IPS DF 19.7 (cell line): Measurements from ENCODE around the gene NFKBIA.
"Not testable (repeated sequence)": the region's sequence is repeated elsewhere in the genome, so short reads cannot be mapped to it uniquely, and the experiment has no call there.

Experiments used
- DNase-seq: peaks from one replicate; pipeline ENCODE4 v3.0.0-alpha.2; 2013; ENCODE audit warnings: low read depth, low spot score

The NFKBIA gene

DNA sequence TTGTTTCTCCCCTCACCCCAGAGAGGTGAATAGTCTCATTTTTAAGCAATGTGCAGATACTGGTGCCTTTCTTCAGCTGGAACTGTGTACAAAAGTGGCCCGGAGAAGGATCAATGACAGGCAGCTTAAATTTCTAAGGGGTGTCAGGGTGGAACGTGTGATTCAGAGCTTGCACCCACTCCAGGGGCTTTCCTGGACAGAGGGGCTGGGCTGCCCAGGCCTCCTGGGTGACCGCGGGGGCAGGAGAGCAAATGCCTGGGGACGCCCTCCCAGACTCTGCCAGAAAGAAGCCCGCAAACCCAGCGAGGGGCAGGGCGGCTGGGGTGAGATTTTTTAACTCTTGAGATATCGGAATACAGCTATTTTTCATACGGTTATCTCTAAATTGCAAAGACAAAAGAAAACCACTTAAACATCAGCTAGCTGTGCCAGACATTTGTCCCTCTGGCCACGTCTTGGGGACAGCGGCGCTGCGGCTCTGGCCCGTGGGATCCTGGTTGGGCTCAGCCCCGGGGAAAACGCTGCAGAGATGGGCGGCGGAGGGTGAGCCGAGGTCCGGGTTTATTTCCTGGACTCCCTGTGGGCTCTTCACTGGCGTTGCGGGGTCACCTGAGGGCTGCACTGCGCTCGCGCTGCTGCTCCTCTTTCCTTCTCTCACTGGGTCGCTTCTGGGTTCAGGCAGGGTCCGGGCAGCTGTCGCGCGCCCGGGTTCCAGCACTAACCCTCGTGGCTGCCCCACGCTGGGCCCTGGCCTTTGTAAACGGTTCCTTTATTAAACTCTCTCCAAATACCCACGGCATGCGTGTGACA, 35.8 kb downstream of the NFKBIA start:
- DNase-seq: no peak

DNA sequence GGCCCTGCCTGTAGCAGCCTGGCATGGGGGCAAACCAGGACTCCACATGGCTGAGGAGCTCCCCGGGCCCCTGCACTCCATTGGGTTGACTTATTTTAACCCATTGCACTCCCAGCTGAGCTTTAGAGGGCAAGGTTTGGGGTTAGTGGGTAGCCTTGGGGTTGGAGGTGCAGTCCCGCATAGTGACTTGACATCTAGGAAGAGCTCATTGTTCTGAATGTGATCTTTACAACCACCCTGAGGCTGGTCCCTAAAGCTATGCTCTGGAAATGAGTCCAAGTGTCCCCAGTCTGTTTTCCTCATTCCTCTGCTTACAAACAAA, 36.4 kb downstream of the NFKBIA start:
- no peak for DNase-seq

DNA sequence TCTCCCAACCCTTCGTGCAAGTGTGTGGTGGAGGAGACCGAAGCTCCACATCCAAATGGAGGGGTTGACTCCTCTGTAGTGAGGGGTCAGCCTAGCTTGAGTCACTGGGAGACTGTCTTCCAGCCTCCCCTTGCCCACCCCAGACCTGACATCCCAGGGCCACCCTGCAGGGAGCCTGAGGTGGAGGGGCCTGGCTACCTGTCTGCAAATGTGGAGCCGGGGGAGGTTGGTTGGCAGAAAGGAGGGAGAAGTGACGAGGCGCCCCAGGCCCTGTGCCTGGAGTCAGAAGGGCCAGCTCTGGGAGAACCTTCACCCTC, 37.5 kb downstream of the NFKBIA start:
- DNase-seq: no peak

DNA sequence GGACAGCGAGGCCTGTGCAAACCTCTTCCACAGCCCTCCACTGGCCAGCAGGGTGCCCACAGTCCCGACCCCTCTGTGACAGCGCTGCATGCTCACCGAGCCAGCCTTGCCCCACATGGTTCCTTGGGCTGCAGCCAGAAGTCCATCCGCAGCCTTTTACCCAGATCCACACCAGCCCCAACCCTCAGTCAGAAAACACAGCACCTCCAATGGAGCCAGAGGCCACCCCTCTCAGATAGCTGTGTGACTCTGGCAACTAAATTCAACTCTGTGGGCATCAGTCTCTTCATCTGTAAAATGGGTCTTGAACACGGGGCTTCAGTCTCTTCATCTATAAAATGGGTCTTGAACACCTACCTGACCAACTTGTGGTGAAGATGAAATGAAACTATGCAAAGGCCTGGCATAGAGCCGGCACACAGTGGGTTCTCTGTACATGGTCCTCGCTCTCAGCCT, 38.0 kb downstream of the NFKBIA start:
- DNase-seq: no peak

DNA sequence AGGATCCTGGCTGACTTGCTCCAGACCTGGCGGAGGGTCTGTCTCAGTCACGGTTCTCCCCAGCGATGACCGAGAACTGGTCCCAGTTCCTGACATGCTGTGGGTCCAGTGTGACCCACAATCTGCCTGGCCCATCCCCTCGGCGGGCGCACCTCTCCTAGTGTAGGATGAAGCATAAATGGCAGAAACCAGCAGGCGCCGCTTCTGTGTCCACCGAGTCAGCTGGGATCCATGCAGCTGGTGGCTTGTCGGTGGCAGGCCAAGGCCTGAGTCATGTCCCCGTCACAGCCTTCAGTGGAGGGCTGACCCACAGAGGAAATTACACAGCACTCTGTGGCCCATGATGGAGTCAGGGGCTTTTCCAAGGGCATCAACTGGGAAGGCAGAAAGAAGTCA, 38.5 kb downstream of the NFKBIA start:
- no peak for DNase-seq

DNA sequence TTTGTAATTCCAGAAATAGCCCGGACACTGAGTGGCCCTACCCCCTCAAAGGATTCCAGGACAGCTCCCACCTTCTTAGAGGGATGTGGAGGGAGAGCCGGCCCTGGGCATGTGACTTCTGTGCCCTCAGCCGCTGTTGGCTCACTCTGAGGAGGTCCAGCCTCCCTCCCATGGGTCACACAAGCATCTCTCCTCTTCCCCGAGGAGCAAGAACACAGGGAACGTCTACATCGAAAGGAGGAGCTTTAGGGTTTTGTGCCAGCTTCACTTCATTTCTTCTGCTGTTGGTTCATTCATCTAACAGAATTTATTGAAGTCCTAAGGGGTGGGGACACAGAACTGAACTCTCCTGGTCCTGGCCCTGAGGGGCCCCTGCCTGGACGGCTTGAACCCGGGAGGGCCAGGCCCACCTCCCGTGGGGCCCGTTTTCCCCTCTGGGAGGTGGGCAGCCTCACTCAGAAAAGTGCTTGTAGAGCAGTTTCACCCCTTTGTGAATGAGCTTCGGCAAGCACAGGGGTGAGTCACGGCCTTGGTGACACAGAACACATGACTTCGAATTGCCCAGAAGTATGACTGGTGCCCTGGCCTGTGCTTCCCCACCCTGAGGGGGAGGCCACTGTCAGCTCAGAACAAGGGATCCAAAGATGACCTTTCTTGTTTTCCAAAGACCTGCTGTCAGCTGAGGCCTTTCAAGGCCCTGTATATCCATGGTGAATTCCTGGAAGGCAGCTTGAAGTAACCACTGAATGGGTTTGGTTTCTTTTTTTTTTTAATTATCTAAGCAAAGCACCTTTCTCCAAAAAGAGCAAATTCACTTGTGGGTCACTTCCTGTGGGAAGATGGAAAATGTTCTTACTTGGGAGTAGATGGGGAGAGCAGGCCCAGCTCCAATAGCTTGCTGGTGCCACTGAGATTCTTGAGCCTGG, 39.2 kb downstream of the NFKBIA start:
- DNase-seq: no peak

DNA sequence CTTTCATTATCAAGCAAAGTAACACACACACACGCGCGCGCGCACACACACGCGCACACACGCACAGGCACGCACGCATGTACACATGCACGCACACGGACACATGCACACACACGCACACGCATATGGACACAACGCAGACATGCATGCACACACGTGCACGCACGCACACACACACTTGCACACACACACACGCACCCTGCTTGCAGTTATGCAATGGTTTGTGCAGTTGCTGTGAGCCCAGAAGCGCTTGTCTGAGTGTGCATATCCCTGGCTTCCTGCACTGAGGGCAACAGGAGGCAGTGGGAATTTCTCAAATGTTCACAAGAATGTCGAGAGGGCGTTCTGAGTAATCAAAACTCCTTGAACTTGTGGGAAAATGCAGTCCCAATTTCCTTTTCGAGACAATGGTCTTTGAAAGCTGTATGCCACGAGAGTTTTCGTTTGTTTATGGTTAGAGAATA, 41.6 kb downstream of the NFKBIA start:
- DNase-seq: no peak

DNA sequence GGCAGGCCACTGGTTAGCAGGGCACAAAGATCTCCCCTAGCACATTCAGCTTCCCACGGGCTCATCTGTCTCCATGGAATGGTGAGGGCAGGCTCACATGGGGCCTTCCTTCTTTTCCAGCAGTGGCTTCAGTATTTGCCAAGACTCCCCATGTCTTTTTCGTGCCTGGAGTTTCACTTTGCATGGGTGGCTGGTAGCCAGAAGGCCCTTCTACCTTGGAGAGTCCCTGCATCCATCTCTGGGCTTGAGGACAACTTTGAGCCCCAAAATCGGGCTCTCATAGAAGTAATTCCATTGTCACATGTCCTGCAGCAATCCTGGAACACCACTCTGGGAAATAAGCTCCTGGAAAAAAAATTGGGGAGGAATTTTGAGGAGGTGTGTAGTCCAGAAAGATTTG, 42.1 kb downstream of the NFKBIA start:
- DNase-seq: no peak

DNA sequence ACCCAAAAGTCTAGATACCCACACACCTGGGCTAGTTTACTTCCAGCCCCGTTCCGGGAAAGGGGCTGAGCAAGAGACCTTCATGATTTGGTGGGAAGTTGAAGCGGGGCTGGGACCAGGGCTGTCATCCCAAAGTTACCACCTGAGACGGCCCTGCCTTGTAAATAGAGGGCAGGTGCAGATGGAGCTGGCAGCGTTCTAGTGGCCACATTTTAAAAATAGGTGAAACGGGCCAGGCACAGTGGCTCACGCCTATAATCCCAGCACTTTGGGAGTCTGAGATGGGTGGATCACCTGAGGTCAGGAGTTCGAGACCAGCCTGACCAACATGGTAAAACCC, 43.4 kb downstream of the NFKBIA start:
- no peak for DNase-seq

DNA sequence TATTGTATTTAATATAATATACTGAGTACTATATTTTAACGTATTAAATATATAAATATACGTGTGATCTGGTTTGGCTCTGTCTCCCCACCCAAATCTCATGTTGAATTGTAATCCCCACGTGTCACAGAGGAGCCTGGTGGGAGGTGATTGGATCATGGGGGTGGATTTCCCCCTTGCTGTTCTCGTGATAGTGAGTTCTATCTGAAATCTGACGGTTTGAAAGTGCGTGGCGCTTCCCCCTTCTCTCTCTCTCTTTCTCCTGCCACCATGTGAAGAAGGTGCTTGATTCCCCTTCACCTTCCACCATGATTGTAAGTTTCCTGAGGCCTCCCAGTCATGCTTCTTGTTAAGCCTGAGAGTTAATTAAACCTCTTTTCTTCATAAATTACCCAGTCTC, 44.9 kb downstream of the NFKBIA start:
- not testable (repeated sequence) for DNase-seq

DNA sequence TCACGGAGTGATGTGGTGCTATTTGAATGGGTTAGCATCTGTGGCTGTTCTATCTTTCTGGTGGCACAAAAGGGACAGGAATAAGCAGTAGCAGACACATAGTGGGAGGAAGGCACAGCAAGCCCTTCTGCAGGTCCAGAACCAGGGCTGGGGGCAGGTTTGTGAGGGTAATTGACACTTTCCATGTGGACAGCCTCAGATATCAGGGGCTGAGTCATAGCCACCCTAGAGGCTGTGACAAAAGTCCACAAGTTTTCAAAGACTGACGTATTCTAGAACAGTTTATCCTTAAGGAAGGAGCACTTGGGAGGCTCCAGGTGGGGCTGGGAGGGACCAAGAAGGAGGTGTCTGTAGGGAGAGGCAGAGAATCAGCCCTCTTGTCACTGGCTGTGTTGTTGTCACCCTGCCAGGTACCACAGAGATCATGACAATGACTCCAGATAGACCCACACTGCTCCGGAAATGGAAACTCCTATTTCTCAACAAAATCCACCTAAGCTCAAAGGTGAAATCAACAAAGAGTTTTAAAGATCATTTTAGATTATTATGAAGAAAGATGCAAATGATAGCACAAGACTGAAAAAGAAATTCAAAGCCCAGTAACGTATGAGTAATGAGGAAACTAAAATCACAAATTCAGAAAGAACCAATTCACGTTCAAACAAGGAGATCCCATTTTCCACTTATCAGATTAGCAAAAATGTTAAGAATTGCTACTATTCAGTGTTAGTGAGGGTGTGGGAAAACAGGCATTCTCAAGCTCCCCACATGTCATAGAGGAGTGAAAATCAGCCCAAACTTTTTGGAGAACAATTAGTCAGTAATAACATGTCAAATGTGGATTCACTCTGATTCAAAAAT, 48.3 kb downstream of the NFKBIA start:
- no peak for DNase-seq

DNA sequence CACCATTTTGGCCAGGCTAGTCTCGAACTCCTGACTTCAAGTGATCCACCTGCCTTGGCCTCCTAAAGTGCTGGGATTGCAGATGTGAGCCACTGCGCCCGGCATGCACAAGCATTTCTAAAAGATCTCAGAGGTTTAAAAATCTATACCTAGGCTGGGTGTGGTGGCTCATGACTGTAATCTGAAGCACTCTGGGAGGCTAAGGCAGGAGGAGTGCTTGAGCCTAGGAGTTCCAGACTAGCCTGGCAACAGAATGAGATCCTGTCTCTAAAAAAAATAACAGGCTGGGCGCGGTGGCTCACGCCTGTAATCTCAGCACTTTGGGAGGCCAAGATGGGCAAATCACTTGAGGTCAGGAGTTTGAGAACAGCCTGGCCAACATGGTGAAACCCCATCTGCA, 49.3 kb downstream of the NFKBIA start:
- not testable (repeated sequence) for DNase-seq

DNA sequence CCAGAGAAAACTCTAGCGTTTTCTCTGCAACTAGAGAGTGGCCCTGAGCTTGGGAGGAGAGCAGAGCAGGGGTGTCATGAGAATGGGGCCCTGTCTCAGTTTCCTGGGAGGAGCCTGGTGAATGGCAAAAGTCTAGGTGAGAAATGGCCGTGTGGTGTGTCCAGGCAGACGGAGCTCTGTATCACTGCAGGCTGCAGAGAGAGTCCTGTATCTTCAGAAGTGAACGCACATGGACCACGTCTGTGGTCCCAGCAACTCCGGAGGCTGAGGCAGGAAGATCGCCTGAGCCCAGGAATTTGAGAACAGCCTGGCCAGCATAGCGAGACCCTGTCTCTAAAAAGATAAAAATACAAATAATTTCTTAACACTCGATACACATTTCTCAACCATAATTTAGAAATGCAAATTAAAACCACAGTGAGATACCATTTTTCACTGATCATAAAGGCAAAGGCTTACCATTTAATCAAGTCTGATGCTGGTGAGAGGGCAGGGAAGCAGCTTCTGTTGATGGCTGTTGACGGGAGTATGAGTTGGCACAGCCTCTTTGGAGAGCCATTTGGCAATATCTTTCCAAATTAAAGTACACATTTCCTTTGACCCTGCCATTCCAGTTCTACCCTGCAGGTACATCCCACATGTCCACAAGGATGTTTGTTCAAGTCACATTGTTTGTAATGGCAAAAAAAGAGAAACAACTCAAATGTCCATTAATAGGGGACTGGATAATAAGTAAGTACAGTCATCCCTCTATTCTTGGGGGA, 51.0 kb downstream of the NFKBIA start:
- DNase-seq: no peak

DNA sequence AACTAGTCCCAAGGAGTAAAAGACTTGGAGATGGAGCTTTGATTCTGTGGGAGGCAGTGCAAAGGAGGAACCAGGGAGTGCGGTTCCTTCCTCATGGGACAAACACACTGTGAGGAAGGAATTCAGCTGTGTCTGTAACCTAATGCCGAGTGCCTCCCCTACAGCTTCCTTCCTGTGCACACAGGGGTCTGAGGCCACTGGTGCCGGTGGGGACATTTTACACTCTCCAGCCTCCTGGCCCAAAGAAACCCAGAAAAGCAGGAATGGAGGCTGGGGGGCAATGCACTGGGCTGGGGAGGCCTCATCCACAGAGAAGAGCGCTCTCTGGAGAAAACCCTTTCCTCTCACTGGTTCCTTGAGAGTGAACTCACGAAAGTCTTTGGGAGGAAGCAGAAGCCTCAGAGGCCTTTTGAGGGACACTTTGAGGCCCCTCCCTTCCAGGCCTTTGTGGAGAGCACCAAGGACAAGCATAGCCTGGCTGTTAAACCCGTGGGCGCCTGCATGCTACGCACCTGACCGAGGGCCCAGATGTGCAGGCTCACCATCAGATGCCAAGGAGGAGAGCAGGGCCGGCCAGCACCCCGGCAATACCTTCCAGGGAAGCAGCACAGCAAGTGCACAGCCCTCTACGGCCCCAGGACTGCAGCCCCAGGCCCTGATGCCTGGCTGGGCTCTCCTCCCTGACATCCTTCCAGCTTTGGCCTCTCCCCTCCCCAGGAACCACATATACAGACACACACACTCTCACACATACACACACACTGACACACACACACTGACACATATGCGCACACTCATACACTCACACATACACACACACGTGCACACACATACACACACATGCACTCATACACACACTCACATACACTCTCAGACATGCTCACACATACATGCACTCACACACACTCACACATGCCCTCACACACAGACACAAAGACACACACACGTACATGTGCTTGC, 52.0 kb downstream of the NFKBIA start:
- DNase-seq: no peak

DNA sequence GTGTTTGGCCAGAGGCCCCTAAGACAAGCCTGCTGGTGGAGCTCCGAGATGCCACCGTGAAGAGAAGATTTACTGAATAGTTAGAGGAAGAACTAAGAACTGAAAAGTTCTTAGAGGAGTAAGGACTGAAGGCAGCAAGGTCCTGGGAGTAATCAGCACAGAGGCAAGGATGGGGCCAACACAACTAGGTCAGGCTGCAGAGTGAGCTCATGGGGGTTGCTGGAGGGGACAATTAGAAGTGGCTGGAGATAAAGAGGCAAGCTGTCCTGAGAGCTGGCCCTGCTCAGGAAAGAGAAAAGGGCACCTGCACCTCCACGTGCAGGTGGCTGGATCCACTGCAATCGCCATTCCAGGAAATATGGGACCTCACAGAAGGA, 52.7 kb downstream of the NFKBIA start:
- no peak for DNase-seq
